ENCODE results near the gene DISP2. TPM values are rescaled to one million over a fixed set of nuclear protein-coding genes. Genes with fewer than 3 reads are reported as not detected.

DISP2 gene
- polyA plus RNA-seq, 4 donors, result 0.35 to 1.1 (median 0.64) TPM

DNA sequence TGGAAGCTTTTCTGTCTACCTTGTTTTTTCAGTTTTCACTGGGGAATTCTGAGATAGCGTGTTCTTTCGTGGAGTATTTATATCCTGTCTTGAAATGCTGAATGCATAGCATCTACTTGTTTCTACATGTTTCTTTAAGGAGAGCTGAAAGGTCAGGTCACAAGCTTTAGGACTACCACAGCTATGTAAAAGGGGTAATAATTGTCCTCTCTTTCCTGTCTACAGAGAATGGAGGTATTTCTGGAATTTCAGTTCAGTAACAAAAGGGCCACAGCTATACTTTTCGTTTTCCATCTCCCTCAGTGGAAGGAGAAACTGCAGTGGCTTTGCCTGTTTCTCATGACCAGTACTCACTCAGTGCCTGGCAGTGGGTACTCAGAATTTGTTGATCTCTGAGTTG, 29.8 kb upstream of the DISP2 start:
- DNase-seq (ENCODE audit: low read depth in 4 of 4, low spot score in 2 of 4), result no peak

DNA sequence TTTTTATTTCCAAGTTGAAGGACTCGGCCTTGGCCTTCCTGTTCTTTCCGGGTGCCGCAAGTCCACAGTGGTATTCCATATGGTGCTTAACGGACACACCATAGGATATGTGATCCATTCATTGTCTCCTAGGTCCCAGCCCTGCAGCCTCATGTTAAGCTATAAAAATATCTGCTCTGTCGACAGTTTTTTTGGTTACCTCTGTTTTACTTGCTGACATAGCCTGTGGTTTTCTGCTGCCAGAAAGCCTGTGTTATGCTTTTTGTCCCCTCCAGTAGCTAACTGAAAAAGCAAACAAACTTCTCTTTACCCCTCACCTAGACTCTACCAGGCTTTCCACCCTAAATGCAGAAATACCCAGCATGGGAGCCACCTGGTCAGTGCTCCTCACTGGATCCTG, 29.3 kb upstream of the DISP2 start:
- DNase-seq (ENCODE audit: low read depth in 4 of 4, low spot score in 2 of 4), result no peak

DNA sequence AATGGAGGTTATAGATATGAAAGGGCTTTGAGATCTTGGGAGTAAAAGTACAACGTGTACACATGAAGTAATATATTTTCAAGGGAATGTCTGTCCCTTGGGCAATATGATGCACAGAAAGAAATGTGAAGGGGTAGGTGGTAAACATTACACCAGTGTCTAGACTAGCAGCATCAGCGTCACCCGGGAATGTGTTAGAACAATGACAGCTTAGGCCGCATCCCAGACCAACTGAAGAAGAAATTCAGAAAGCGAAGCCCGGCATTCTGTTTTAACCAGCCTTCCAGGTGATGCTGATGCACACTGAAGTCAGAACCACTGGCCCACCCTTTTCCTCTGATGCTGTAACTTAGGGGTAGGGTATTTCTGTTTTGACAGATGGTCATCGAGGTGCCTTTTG, 28.2 kb upstream of the DISP2 start:
- DNase-seq (ENCODE audit: low read depth in 4 of 4, low spot score in 2 of 4), result no peak

DNA sequence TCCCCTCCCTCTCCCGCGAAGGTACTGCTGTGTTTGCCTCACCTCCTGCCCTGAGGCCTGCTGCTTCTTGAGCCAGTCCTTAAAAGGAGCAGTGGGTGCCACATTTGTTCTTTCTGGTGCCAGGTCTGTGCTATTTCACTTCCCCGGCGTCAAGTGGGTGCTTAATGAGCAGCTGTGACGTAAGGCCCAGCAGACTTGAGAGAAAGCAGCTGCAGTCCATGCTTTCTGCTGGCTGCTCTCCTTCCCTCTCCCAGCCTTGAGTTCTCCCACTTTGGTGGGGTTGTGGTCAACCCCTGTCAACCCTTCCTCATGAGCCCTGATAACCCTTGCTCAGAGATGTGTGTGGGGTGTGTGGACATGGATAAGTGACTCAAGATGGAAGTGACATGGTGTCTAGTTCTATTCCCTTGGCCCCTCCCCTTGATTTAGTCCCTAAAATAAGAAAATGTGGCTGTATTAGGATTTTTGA, 27.6 kb upstream of the DISP2 start:
- no peak for DNase-seq (ENCODE audit: low read depth in 4 of 4, low spot score in 2 of 4)

DNA sequence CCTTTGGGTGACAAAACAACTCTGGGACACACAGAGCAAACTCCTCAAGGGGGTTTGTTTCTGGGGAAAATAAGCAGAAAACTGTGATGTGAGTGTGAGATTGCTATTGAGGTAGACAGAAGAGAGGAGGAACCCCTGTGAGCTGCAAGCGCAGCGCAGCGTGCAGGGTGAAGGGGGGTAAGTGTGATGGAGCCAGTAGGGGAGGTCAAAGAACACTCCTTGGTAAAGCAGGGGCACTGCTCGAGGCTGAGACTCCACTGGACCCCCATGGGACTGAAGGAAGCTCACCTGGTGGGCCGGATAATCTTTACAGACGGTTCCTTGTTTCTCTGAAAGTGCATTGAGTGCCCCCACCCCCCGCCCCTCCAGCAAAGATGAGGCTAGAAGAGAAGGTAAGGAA, 27.0 kb upstream of the DISP2 start:
- no peak for DNase-seq (ENCODE audit: low read depth in 4 of 4, low spot score in 2 of 4)

DNA sequence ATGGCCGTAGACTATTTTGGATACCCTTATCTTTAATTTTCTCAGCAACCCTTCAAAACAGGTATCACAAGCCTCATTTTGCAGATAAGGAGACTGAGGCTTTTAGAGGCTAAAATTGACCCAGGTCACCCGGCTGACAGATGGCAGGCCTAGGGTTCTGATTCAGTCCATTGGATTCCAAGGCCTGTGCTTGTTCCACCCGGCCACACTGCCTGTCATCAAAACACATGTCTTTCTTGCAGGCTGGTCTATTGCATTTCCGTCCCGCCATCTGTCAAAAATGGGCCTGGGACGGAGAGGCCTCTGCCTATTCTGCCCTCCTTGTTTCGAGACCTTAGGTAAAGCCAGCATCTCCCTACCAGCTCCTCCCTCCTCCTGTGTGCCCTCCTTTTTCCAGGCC, 26.4 kb upstream of the DISP2 start:
- DNase-seq (ENCODE audit: low read depth in 4 of 4, low spot score in 2 of 4), result no peak

DNA sequence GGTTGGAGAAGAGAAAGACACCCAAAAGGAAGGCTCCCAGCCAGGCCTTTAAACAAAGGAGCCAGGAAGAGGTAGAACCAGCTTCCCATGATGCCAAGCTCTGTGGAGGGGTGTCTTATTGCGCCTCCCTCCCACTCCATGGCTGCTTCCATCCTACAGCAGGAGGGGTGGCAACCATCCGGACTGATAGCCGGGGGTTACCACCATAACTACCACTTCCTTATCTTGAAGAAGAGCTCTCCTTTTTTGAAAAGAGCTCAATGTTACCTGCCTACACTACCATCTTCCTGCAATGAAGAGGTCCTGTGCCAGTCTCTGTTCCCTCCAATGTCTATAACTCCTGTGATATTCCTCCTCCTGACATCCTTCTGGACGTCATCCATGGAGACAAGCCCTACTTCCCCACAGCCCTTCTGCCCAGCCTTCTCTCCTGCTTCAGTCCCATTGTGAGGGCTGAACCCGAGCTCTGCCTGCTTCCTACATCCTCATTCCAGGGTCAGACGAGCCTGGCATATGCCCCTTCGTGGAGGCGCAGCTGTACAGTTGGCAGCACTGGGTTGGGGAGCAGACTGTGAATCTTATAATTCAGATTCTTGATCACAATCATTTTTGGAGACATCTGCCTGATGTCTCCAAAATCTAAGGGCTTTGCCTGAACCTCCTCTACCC, 25.8 kb upstream of the DISP2 start:
- DNase-seq (ENCODE audit: low read depth in 4 of 4, low spot score in 2 of 4), result no peak

DNA sequence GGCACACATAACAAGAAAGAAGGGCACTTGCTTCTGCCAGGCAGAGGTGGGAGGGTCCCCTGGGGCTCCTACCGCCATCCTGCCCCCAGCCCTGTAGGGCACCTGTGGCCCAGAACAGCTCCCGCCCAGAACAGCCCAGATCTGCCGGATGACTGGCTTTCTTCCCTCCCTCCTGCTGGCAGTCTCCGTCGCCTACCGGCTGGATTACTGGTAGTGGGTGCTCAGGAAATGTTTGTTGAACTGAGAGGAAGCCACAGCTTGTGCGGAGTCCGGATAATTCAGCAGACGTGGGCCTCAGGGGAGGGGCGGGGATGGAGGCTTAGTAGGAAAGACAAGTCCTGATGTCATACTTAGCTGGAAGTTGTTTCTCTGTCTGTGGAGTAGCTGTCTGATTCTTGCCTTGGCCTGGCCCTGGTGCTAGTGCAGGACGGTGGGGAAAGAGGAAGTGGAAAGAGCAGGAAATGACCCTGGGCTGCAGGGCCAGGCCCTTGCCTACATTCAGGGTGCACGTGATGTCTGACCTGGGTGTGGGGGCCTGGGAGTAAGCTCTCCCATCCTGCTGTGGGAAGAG, 24.0 kb upstream of the DISP2 start:
- DNase-seq (ENCODE audit: low read depth in 4 of 4, low spot score in 2 of 4), result no peak

DNA sequence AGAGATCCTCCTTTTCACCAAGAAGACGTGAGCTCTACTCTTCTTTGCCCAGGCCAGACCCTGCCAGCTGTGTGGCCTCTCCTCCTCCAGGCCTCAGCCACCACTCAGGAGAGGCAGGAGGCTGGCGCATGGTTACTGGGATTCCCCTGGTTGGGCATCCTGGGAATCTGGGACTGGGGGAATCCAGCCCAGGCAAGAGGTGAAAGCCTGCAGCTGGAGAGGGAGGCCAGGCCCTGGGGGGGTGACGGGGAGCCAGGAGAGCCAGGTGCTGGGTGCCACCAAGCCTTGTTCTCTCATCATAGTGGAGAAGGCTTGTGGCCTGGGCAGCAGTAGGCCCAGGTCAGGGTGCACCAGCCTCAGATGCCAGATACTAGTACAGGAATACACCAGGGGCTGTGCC, 23.5 kb upstream of the DISP2 start:
- DNase-seq (ENCODE audit: low read depth in 4 of 4, low spot score in 2 of 4), result no peak

DNA sequence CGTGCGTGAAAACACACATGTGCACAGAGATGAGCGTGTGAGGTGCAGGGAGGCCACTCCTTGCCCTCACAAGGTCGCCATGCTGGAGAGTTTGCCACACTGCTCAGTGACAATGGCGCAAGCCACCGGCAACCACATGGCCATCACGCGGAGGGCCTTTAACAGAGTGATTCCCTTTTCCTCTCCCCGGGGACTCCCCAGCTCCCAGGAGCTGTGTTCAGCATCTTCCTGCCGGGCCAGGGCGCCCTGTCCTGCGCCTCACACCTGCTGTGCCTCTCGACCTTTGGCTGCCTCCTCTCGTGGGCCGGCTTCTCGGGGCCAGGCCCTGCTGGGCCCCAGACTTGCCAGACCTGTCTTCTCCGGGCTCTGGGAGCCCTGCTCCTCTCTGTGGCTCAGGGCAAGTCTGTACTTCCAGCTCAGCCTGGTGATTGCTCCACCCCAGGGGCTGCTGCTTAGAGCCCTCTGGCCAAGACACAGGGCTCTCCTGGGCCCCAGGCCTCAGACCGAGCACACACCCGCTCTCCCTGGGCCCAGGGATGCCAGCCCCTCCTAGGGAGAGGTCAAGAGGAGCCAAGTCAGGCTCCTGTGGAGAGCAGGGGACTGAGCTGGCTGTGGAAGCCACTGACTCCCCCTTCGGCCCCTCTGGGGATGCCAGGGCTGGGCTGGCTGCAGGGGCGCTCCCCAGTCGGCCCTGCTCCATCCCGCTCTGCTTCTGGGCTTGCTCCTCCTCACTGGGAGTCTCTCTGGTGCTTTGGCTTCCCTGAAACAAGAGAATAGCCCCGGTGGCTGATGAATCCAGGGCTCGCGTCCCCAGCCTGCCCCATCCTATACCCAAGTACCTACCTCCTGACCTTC, 22.9 kb upstream of the DISP2 start:
- DNase-seq (ENCODE audit: low read depth in 4 of 4, low spot score in 2 of 4), result no peak

DNA sequence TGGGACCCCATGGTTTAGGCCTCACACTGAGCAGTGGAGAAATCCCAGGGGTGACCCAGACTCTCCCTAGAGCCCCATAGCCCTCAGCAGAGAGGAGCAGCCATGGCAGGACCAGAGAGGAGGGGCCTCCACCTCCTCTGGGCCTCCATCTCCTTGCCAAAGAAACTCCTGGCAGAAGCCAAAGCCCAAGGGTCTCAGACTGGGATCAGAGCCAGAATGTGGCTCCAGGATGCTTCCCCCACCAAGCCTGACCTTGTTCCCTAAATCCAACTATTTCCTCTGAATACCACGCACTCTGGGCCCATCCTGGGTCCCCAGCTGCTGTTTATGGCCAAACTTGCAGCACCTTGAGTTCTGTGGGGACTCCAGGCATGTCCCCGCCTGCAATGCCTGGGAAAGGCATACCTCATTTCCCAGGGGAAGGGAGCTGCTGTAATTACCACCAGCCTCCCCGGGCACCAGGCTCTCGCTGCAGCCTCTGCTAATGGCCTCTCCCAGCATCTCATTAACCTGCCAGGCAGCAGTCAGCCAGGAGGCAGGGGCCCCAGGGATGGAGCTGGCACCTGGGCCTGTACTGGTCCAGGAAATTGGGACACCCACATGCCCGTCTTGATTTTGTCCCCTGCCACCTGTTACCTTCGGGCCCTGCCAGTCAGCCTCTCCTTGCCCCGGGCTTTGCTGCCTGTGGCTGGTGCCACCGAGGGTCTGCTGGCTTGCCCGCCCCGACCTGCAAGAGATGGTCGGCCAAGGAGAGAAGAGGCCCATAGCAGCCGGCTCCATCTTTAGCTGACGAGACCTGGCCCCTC, 21.9 kb upstream of the DISP2 start:
- no peak for DNase-seq (ENCODE audit: low read depth in 4 of 4, low spot score in 2 of 4)

DNA sequence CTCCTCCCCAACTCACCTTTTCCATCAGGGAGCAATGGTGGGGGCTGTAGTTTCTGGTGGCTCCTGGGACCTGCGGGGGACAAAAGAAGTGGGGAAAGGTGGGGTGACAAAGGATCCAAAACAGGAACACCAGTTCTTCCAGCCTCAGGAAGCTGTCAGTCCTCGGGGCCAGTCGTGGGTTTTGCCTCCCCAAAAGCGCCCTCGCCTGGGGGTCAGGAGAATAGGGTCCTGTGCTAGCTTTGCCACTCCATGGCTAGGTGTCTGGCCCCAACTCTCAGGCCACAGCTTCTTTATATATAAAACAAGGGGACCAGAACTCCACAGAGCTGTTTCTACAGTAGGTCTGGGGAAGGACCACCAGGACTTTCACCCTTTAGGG, 21.3 kb upstream of the DISP2 start:
- DNase-seq (ENCODE audit: low read depth in 4 of 4, low spot score in 2 of 4), result no peak

DNA sequence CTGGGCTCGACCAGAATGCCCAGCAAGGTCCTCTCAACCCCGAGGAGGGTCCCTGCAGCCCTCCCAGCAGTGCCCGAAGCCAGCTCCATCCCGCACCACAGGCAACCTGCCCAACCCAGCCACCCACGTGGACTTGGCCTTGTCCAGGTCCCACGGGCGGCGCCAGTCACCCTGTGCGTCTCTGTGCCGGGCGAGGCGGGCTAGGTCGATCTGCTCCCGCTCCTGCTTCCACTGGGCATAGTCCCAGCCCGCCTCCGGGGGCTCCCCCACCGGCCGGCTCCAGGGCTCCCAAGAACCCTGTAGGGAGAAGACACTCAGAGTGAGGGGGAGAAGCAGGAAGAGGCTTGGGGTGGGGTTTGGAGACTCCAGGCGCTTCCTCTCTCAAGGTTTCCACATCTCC, 20.4 kb upstream of the DISP2 start:
- no peak for DNase-seq (ENCODE audit: low read depth in 4 of 4, low spot score in 2 of 4)

DNA sequence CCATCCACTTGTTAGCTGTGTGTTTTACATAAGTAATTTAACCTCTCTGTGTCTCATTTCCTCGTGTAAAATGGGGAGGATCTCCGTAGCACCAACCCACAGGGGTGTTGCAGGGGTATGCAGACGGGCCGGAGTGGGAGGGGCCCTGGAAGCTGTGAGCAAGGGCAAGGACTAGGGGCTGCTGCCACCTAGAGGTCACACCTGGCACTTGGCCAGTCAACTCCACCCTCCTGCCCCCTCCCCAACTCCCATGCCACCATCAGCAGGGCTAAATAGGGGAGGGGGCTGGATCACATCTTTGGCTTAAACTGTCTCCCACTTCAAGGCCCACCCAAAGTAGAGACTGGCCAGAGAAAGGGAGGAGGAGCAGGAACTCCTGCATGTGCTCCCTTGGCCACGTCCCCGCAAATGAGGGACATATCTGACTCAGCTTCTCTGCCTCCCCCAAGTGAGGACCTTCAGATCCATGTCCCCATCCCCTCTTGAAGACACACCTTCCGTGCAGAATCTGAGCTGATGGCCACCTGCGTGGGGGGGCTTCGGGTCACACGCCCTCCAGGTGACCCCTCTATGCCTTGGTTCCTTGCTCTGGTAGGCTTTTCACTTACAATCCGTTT, 19.9 kb upstream of the DISP2 start:
- no peak for DNase-seq (ENCODE audit: low read depth in 4 of 4, low spot score in 2 of 4)

DNA sequence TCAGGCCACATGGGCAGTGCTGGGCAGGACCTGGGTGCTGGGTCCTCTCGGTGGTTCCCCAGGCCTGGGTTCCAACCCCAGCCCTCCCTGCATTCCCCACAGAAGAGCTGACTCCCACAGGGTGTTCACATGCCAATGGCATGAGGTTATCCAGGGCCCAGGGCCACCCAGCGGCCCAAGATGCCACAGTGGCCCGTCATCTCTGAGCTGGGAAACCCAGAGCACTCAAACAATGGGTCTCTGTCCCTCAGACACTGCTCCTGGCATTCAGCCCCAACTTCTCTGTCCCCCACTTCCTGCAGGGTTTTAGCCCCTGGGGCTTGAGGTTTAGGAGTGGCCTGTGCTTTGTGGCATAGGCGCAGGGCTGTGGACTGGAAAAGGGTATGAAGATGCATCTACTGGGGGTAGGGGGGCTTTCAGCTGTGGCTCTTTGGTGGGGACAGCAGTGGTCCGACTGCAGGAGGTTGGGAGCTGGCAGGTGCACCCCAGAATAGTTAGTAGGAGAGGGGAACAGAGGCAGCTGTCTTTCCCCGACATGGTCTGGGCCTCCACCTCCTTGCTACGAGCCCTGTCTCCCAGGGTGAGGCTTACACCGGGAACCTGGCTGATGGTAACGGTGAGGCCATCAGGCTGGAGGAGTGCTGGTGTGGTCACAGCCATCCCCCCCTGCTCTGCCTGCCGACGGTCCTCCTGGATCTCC, 18.9 kb upstream of the DISP2 start:
- no peak for DNase-seq (ENCODE audit: low read depth in 4 of 4, low spot score in 2 of 4)

DNA sequence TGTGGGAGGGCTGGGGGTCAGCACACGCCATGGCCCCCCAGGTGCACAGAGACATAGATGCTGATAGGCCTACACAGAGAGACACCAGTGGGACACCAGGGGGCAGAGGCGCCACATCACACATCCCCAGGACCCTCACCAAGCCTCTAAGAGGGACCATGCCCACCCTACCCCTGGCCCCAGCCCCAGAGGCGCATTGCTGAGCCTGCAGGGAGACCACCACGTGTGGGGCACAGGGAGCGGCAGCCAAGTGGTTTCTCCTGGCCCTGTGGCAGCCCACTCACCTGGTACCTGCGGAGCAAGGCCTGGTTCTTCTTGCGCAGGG, 18.4 kb upstream of the DISP2 start:
- no peak for DNase-seq (ENCODE audit: low read depth in 4 of 4, low spot score in 2 of 4)

DNA sequence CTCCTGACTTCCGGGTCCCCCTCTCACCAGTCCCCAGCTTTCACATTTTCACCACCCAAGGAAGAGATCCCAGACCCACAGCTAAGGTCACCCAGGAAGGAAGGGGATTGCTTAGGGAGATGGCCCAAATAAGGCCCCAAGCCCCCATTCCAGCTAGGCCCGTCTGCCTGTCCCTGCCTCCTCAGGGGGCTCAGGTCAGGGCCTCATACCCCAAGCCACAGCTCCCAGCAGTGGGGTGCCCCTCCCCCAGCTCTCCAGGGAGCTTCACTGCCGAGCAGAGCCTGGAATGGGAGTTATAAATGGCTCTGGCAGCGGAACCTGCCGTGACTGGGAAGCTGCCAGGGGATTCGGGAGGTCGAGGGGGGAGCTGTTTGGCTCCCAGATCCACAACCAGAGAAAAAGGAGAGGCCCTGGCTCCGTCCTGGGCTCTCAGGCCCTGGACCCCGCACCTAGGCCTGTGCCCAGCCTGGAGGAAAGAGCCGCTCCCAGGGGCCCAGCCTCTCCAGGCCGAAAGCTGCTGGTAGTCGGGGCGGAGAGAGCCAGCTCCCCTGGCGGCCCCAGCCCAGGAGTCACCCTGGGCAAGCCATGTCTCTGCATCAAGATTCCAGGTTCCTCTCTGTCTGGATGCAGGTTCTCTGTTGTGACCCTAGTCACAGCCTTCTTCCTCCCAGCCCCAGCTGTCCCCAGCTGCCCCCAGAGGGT, 17.8 kb upstream of the DISP2 start:
- no peak for DNase-seq (ENCODE audit: low read depth in 4 of 4, low spot score in 2 of 4)

DNA sequence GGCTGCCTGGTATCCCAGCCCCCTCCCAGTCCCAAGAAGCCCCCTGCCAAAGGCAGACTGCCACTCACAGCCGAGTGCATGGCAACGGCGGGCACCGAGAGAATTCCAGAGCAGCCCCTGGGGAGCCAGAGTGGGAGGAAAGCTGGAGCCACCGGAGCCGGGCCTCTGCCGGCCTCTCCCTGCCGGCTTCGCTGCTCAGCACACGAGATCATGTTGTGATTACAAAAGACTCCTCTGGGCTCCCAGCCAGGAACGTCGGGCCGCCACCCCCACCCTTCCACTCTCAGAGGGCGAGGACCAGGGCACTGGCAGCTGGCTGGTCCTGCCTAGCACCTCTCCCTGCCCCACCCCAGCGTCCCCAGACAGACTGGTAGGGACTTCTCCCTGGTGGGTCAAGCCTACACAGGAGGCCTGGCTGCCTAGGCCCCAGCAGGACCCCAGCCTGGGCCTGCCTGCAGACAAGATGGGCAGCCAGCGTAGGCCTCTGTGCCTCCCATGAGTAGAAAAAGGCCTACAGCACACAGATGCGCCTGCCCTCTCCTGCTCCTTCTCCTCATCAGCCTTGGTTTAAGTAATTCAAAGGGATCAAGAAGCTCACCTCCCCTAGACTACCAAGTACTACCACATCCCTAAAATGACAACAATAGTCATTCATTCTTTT, 17.1 kb upstream of the DISP2 start, which contains the start of gene CCDC9B:
Gene CCDC9B (minus strand): TSS at position 200 of the 661 bp plus-strand sequence. CDS start 120 bp downstream, at position 80.
- DNase-seq (ENCODE audit: low read depth in 4 of 4, low spot score in 2 of 4), result no peak

Measured in left renal cortex interstitium (tissue), 4 donors.